Upper lobe of left lung (tissue), 4 donors: ENCODE results near the gene AURKAIP1.

ENCODE experiments used
- POLR2AphosphoS5 ChIP-seq, 2 donors: sonication (generic); formaldehyde crosslinking; IDR thresholded peaks; one replicate each; pipeline ENCODE4 v1.5.1; 2017; ENCODE audit warnings: antibody characterized with exemption in 2 of 2
- TF ChIP-seq, protein P1 (sequence below), 6 experiments: fragments of 450-650 bp in 4 of 6; fragments of 200-600 bp in 2 of 6; sonication (generic) in 2 of 6; IDR thresholded peaks; one replicate each; pipeline ENCODE4 v1.5.1; 2016 to 2019; ENCODE audit warnings: antibody characterized with exemption in 6 of 6

DNA sequence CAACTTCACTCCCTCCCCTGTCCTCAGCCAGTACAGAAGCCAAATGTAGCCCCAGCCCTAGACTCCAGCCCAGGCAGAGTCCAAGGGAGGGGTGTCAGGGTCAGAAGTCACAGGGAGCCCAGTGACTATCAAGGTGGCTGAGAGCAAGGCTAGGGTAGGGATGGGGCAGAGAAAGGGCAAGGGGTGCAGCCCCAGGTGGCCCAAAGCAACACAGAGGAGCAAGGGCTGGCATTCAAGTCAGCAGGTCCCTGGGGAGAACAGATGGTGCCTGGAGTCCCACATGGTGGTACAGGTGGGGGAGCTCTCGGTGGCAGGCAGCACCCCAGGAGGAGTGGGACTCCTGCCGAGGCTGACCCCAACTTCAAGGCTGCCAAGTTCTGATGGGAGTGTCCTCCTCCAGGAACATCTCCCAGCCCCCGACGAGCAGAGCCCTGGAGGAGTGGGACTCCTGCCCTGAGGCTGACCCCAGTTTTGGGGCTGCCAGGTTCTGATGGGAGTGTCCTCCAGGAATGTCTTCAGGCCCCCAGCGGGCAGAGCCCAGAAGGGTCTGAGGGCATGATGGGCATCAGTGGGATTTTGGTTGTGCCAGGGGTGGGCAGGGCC is 22.1 kb downstream of the AURKAIP1 start:
- TF ChIP-seq, protein P1, sequence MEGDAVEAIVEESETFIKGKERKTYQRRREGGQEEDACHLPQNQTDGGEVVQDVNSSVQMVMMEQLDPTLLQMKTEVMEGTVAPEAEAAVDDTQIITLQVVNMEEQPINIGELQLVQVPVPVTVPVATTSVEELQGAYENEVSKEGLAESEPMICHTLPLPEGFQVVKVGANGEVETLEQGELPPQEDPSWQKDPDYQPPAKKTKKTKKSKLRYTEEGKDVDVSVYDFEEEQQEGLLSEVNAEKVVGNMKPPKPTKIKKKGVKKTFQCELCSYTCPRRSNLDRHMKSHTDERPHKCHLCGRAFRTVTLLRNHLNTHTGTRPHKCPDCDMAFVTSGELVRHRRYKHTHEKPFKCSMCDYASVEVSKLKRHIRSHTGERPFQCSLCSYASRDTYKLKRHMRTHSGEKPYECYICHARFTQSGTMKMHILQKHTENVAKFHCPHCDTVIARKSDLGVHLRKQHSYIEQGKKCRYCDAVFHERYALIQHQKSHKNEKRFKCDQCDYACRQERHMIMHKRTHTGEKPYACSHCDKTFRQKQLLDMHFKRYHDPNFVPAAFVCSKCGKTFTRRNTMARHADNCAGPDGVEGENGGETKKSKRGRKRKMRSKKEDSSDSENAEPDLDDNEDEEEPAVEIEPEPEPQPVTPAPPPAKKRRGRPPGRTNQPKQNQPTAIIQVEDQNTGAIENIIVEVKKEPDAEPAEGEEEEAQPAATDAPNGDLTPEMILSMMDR (IDR thresholded peaks at IDR 0.05): no peak
- no peak for TF ChIP-seq POLR2AphosphoS5 (IDR thresholded peaks at IDR 0.05)
